ENCODE data around the gene ZBTB4. TPM values are rescaled to one million over a fixed set of nuclear protein-coding genes. Genes with fewer than 3 reads are reported as not detected.

ZBTB4 gene
- total RNA-seq, 1 experiment from 2014 or later = 14.4 TPM

DNA sequence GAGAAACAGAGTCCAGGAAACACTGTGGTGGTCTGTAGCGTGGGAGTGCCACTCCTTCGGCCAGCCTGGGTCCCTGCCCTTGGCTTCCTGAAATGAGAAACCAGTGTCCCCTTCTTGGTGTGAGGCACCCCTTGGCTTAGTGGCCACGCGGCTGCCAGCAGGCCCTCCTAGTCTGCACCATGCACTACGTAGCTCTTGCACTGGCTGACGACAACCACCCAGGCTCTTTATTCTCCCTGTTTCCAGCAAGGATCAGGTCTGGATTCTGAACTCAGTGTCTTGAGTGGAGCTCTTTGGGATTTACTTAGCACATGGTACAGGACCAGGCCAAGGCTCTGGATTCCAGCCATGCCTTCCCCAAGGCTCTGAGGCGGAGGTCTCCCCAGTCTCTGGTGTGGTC is 51.9 kb downstream of the ZBTB4 start:
- Histone ChIP-seq H3K23me2 (ENCODE audit: insufficient read length, low read depth, low read length, poor library complexity, severe bottlenecking) (no peaks in the 10 kb centered on the region), H3K4me1 (ENCODE audit: insufficient read depth, low read length) (no peaks in the 10 kb centered on the region), H2BK20ac (ENCODE audit: low read depth, low read length, poor library complexity, severe bottlenecking) (no peak overlapping the region), H3K79me1 (ENCODE audit: insufficient read depth, low read depth, low read length, poor library complexity, severe bottlenecking) (no peaks in the 10 kb centered on the region), H2BK120ac (ENCODE audit: low read depth, low read length, poor library complexity, severe bottlenecking) (no peak overlapping the region), H2BK5ac (ENCODE audit: insufficient read length, low read length) (no peak overlapping the region), H2AFZ (ENCODE audit: low read length) (no peak overlapping the region), H3K56ac (ENCODE audit: insufficient read length, low read depth, low read length) (no peak overlapping the region), H4K8ac (replicated peaks; ENCODE audit: insufficient read length, low read depth, low read length) (no peak overlapping the region), H3K79me2 (ENCODE audit: insufficient read depth, low read length) (no peaks in the 10 kb centered on the region), H3K9me3 (ENCODE audit: control insufficient read depth, low read depth, low read length) (no peaks in the 10 kb centered on the region), H3K27me3 (ENCODE audit: insufficient read depth, low read length) (no peaks in the 10 kb centered on the region; the same call in 1 of the 2 replicates), H3K4ac (ENCODE audit: low read depth, low read length) (no peak overlapping the region), H4K5ac (ENCODE audit: insufficient read length, low read depth, low read length) (no peak overlapping the region), H3K14ac (ENCODE audit: insufficient read depth, low read length) (no peak overlapping the region; the same call in 1 of the 2 replicates), H3K27ac (ENCODE audit: insufficient read length, low read depth, low read length) (no peak overlapping the region), H2BK12ac (ENCODE audit: insufficient read length, low read depth, low read length) (no peak overlapping the region), H2BK15ac (ENCODE audit: low read depth, low read length) (no peak overlapping the region), H2AK5ac (ENCODE audit: insufficient read length, low read length) (no peak overlapping the region), H4K20me1 (ENCODE audit: control insufficient read depth, insufficient read depth, insufficient read length) (no peaks in the 10 kb centered on the region), H3T11ph (ENCODE audit: low read length) (no peak overlapping the region), H3K23ac (ENCODE audit: insufficient read length, low read depth, low read length) (no peak overlapping the region), H3K9ac (ENCODE audit: extremely low read depth, insufficient read length, low read length) (no peak overlapping the region), H3K4me2 (ENCODE audit: insufficient read depth, insufficient read length, low read length) (no peak overlapping the region), H3K18ac (ENCODE audit: insufficient read length, low read depth, low read length) (no peak overlapping the region), H4K91ac (ENCODE audit: insufficient read length, low read depth, low read length) (no peak overlapping the region)
- no peaks in the 10 kb centered on the region for H3K36me3 Mint-ChIP-seq (ENCODE audit: insufficient read depth in 1 of 3, low read depth in 3 of 3)
- H3K27ac Mint-ChIP-seq = no peak overlapping the region
- no peak for DNase-seq
- no peaks in the 10 kb centered on the region for H3K4me1 Mint-ChIP-seq
- H3K4me3 Mint-ChIP-seq = no peak overlapping the region
- peaks cover 17% of the 10 kb centered on the region for H3K27me3 Mint-ChIP-seq (ENCODE audit: low read depth)
- TF ChIP-seq CTCF (conservative IDR thresholded peaks at IDR 0.05) = no peak
- no CpG with 5 or more reads among the region's 7 CpGs for WGBS (ENCODE audit: extremely low coverage, insufficient read length, low lambda C conversion rate)
- H3K9me3 Mint-ChIP-seq = no peaks in the 10 kb centered on the region; a peak in 1 of 5 replicates
